RWPE2 (cell line): Measurements from ENCODE around the gene CARD11.
"Not testable (repeated sequence)": the region's sequence is repeated elsewhere in the genome, so short reads cannot be mapped to it uniquely, and the experiment has no call there.

Experiments
- ATAC-seq: fragments of 200-7000 bp; cut with Tn5 transposase; 3 replicates; pipeline ENCODE4 v1.9.1; 2021; ENCODE audit warnings: low read depth
- DNase-seq: peaks from one replicate; pipeline ENCODE4 v3.0.0-alpha.2; 2020; ENCODE audit warnings: low spot score
- H3K27ac ChIP-seq: fragments of 450-650 bp; 2 replicates; pipeline ENCODE4 v1.5.1; 2017; ENCODE audit warnings: mild to moderate bottlenecking; ENCODE audit not compliant: poor library complexity, severe bottlenecking
- H3K27me3 ChIP-seq: fragments of 250-450 bp; sonication (Bioruptor Pico); 2 replicates; pipeline ENCODE4 v1.5.1; 2021; ENCODE audit warnings: mild to moderate bottlenecking, moderate library complexity; ENCODE audit not compliant: insufficient read depth, poor library complexity, severe bottlenecking
- H3K36me3 ChIP-seq: fragments of 250-450 bp; sonication (Bioruptor Pico); 2 replicates; pipeline ENCODE4 v1.5.1; 2020; ENCODE audit warnings: low read depth, mild to moderate bottlenecking, moderate library complexity
- H3K4me1 ChIP-seq: fragments of 250-450 bp; sonication (Bioruptor Pico); 2 replicates; pipeline ENCODE4 v1.5.1; 2021; ENCODE audit warnings: mild to moderate bottlenecking, moderate library complexity; ENCODE audit not compliant: insufficient read depth, poor library complexity, severe bottlenecking
- H3K4me3 ChIP-seq: fragments of 250-450 bp; sonication (Bioruptor Pico); 2 replicates; pipeline ENCODE4 v1.5.1; 2021; ENCODE audit warnings: mild to moderate bottlenecking, moderate library complexity; ENCODE audit not compliant: severe bottlenecking
- H3K9me3 ChIP-seq: fragments of 250-450 bp; sonication (Bioruptor Pico); 2 replicates; pipeline ENCODE4 v1.5.1; 2021; ENCODE audit warnings: mild to moderate bottlenecking, moderate library complexity; ENCODE audit not compliant: severe bottlenecking
- CTCF ChIP-seq: fragments of 450-650 bp; IDR thresholded peaks from one replicate; pipeline ENCODE4 v1.5.1; 2017; ENCODE audit warnings: mild to moderate bottlenecking, moderate library complexity; ENCODE audit not compliant: poor library complexity, severe bottlenecking

Gene CARD11

GRCh38 chr7:2922866-2923265 lies 120.8 kb downstream of the CARD11 start:
- Histone ChIP-seq H3K4me1 (peaks cover 5% of the 10 kb centered on the region), H3K9me3 (no peaks in the 10 kb centered on the region), H3K4me3 (no peak overlapping the region), H3K27me3 (no peaks in the 10 kb centered on the region), H3K27ac (no peak overlapping the region), H3K36me3 (no peaks in the 10 kb centered on the region)
- ATAC-seq, result no peak
- no peak for TF ChIP-seq CTCF
- DNase-seq, result no peak

- no peak for DNase-seq
- H3K4me1 ChIP-seq, result peaks cover 5% of the 10 kb centered on the region
- TF ChIP-seq CTCF, result no peak
- no peaks in the 10 kb centered on the region for H3K36me3 ChIP-seq
- no peak for ATAC-seq
- no peaks in the 10 kb centered on the region for H3K27me3 ChIP-seq
- H3K9me3 ChIP-seq, result no peaks in the 10 kb centered on the region
- H3K4me3 ChIP-seq, result no peak overlapping the region
- H3K27ac ChIP-seq, result no peak overlapping the region
Observed at GRCh38 chr7:2922348-2922691, 121.3 kb downstream of the CARD11 start.

GRCh38 chr7:2921653-2922347 lies 121.9 kb downstream of the CARD11 start:
- Histone ChIP-seq H3K36me3 (no peaks in the 10 kb centered on the region), H3K27ac (no peak overlapping the region), H3K4me1 (peaks cover 5% of the 10 kb centered on the region), H3K27me3 (no peaks in the 10 kb centered on the region), H3K9me3 (no peaks in the 10 kb centered on the region), H3K4me3 (no peak overlapping the region)
- ATAC-seq (no peak), DNase-seq (no peak)
- TF ChIP-seq CTCF, result peak; percentile 14

- DNase-seq (no peak), ATAC-seq (peak; percentile 74)
- Histone ChIP-seq H3K4me1 (peaks cover 5% of the 10 kb centered on the region), H3K9me3 (no peaks in the 10 kb centered on the region), H3K27me3 (no peaks in the 10 kb centered on the region), H3K36me3 (no peaks in the 10 kb centered on the region), H3K4me3 (no peak overlapping the region), H3K27ac (no peak overlapping the region)
- TF ChIP-seq CTCF, result no peak
Observed at GRCh38 chr7:2920956-2921652, 122.6 kb downstream of the CARD11 start.

- not testable (repeated sequence) for ATAC-seq, H3K4me1 ChIP-seq, H3K4me3 ChIP-seq, DNase-seq, H3K27me3 ChIP-seq, H3K27ac ChIP-seq, H3K9me3 ChIP-seq, H3K36me3 ChIP-seq
Observed at GRCh38 chr7:2920480-2920879, 123.2 kb downstream of the CARD11 start.
